AG10803 (cell line): Measurements from ENCODE around the gene ZNF512.

ENCODE experiments used
- DNase-seq: peaks from one replicate; pipeline ENCODE4 v3.0.0; 2010; ENCODE audit warnings: low read depth
- H3K4me3 ChIP-seq: 2 replicates; pipeline ENCODE4 v1.5.1; 2011; ENCODE audit warnings: mild to moderate bottlenecking, low read length, control low read depth
- TF ChIP-seq, protein P1 (sequence below): conservative IDR thresholded peaks from 2 replicates; pipeline ENCODE4 v1.5.1; 2011; ENCODE audit warnings: mild to moderate bottlenecking, low read length, control low read depth, inconsistent platforms

ZNF512 gene

DNA sequence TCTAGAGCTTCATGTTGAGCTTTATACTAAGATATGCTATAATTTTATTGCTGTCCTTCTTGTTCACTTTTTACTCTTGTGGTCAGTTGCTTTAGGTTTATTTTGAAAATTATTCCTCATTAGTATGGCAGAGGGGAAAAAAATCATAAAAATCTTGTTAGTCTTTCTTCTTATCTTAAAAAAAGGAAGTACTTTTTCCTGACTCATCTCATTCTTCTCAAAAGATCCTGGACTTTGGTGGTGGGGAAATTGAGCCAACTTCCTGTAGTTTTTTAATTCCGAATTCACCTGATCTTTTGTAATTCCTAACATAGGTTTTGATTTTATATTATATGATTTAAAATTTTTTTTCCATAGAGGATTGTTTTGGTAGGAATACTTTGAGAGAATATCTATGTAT, 84.6 kb downstream of the ZNF512 start:
- DNase-seq: no peak

DNA sequence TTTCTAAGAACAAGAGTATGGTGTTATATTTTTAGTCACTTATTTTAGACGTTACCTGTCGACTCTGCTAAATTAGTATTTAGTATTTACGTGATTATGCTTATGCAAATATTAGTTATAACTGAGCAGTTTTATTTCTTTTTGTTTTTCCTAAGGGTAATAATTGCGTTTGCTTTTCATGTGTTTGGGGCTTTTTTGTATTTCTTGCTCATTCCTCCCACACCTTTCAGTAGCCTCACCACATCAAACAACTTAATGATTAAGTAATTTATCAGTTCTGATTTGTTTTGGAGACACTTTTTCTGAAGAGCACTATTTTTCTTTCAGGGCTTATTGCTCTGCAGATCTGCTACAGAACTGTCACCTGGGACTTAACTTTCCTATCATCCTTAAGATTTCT, 88.4 kb downstream of the ZNF512 start:
- no peak overlapping the region for H3K4me3 ChIP-seq
- no peak for DNase-seq
- TF ChIP-seq, protein P1, sequence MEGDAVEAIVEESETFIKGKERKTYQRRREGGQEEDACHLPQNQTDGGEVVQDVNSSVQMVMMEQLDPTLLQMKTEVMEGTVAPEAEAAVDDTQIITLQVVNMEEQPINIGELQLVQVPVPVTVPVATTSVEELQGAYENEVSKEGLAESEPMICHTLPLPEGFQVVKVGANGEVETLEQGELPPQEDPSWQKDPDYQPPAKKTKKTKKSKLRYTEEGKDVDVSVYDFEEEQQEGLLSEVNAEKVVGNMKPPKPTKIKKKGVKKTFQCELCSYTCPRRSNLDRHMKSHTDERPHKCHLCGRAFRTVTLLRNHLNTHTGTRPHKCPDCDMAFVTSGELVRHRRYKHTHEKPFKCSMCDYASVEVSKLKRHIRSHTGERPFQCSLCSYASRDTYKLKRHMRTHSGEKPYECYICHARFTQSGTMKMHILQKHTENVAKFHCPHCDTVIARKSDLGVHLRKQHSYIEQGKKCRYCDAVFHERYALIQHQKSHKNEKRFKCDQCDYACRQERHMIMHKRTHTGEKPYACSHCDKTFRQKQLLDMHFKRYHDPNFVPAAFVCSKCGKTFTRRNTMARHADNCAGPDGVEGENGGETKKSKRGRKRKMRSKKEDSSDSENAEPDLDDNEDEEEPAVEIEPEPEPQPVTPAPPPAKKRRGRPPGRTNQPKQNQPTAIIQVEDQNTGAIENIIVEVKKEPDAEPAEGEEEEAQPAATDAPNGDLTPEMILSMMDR: no peak

More for the DNA sequence above, 84.6 kb downstream of the ZNF512 start:
- no peak overlapping the region for H3K4me3 ChIP-seq
- TF ChIP-seq, protein P1: no peak
